GM21423 (cell line): ENCODE measurements around the gene ARHGEF12.

Experiments
- ATAC-seq: cut with Tn5 transposase; IDR thresholded peaks from one replicate; pipeline ENCODE4 v1.9.1; 2021; ENCODE audit warnings: mild to moderate bottlenecking, moderate library complexity; ENCODE audit not compliant: unreplicated experiment

Gene ARHGEF12

DNA sequence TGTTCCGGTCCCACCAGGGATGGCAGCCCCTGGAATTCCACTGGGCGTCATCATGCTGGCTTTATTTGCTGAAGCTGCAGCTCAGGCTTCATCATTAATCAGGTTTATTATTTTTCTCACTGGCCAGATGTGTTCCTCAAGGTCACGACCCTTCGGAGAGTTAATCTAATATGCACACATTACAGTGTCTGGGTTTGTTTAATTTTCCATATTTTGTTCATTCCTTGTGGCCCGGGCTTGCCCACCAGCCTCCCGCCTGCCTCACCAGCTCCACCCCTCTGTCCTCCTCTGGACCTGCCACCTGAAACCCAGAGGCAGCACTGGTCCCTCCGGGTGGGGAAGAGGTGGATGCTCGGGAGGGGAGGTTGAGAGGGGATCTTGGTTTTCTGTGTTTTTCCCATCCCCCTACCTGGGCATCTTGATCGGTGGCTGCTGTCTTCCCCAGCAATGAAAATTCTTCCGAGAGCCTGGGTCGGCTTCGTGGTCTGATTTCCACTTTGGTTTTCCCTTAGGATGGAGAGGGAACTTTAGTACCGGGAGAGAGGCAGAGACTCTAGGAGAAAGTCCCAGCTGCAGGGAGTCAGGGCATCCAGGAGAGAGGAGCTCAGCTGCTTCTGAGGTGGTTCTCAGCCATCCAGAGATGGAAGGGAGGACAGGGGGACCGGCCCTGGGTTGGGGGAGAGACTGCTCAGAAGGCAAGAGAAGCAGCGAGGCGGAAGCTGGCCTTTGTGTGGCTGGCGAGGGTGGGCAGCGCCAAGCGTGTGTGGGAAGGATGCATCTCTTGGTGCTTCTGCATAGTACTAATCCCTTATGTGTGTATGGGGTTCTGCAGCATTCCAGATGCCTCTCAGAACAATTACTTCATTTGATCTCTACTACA is 177.5 kb downstream of the ARHGEF12 start:
- no peak for ATAC-seq

GRCh38 chr11:120514541-120515121 is 178.4 kb downstream of the ARHGEF12 start:
- ATAC-seq: no peak

DNA sequence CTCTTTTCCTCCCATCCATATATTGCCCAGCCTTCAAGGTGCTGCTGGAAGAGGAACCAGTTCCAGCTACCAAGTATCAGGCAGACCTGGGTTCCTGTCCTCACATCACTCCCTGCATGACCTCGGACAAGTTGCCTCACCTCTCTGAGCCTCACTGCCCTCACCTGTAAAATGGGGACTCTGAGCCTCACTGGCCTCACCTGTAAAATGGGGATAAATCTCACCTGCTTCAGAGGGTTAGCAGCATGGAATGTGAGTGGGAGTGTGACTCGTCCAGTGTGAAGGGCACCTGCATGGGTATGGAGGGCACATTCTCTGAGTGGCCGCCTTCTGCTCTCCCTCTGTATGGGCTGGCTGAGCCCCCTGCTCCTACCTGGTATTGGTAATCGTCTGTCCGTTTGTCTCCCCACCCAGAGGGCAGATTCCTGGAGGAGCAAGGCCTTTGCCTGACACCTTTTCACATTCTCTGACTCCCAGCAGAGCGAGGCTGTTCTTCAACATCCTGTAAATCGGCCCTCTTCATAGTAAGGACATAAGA is 179.0 kb downstream of the ARHGEF12 start:
- no peak for ATAC-seq

DNA sequence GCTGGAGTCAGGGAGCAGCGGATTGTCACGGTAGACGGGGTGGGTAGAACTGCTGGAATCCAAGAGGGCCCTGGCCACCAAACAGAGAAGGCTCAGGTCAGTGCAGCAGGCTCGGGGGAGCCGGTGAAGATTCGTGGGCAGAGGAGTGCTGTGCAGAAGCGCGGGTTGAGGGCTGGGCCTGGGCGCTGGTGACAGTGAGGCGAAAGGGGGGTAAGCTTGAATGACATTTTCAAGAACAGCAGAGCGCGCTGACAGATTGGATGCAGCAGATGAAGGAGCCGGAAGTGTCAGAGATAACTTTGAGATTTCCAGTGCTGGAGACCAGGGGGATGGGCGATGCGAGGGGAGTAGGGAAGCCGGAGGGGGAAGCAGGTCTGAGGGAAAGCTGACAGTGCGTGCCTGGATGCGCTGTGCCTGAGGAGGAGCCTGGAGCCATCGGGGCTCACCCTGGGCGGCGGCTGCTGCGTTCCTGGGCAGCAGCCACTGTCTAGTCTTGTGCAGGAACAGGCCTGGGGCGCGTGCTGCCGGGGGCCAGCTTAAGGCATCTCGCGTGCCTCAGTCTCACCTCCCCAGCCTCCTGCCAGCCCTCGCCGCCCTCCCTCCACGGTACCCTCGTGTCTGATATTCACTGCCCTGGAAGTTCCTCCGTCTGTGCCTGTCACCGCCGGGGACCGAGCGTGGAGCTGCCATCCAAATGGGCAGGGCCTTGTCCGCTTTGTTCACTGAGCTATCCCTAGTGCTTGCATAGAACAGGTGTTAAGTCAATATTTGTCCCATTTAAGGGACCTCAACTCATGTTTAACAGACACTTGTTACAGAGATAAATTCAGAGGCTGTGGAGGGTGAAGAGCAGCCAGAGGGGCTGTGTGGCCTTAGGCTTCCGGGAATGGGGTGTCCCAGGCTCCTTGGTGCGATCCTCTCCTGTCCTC is 180.5 kb downstream of the ARHGEF12 start:
- no peak for ATAC-seq

DNA sequence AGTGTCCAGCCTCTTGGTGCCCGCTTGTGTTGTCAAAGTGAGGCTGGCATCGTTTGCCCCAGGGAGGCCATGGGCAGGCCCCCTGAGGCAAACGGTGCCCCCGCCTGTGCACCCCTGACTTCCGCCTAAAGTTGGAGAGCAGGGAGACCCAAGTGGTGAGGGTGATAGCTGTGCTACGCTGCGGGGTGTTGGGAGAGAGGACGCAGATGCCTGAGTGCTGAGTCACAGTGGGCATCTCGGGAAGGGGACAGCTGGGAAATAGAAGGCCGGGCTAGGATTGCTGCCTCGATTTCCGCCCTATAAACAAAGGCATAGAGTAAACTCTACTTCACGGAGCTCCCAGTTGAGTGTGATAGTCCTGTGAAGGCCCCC is 181.2 kb downstream of the ARHGEF12 start:
- no peak for ATAC-seq

GRCh38 chr11:120517801-120518291 is 181.6 kb downstream of the ARHGEF12 start:
- no peak for ATAC-seq

DNA sequence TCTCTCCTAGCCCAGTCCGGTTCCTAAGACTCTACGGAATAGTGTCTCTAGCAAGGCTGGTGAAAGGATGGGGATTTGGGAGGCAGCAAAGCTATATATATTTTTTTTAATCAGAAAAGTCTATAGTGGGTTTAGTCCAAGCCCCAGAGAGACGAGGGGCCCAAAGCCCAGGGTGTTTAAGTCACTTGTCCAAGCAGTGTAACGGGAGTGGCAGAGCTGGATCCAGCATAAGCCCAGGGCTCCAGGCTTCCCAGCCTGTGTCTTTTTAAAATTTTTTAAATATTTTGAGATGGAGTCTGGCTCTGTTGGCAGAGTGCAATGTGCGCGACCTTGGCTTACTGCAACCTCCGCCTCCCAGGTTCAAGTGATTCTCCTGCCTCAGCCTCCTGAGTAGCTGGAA is 182.1 kb downstream of the ARHGEF12 start:
- no peak for ATAC-seq

GRCh38 chr11:120519474-120519873 is 183.3 kb downstream of the ARHGEF12 start:
- ATAC-seq: no peak

- ATAC-seq: no peak
Observed at GRCh38 chr11:120520091-120520822, 184.0 kb downstream of the ARHGEF12 start.

GRCh38 chr11:120521176-120521575 is 185.0 kb downstream of the ARHGEF12 start:
- no peak for ATAC-seq

DNA sequence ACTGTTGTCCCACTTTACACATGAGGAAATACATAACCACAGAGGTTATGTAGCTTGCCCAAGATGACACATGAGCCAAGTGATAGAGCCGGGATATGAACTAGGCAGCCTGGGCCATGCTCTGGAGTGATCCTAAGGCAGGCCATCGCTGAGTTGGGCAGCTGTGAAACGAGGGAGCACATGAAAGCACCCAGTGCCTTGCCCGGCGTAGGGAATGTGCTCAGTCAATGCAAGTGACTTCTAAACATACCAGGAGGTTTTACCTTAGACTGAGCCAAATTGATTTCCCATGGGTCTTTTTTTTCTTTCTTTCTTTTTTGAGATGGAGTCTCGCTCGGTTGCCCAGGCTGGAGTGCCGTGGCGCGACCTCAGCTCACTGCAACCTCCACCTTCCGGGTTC is 185.8 kb downstream of the ARHGEF12 start:
- ATAC-seq: no peak

DNA sequence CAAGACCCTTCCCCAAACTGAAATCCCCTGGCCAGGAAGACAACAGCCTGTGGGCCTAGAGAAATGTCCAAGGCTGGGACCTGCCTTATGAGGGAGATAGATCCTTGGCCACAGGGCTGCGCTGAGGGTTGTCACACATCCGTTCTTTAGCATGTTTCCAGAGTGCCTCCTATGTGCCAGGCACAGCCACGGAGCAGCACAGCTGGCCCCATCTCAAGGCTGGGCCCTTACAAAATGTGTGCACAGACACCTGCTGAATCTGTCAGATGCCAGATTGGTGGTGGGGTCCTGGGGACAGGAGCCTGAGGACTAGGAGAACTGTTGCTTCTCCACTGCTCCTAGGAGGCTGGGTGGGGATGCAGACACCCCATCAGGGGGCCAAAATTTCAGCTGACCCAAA is 186.5 kb downstream of the ARHGEF12 start:
- no peak for ATAC-seq

GRCh38 chr11:120523196-120523595 is 187.0 kb downstream of the ARHGEF12 start:
- ATAC-seq: no peak

GRCh38 chr11:120524536-120525085 is 188.4 kb downstream of the ARHGEF12 start:
- no peak for ATAC-seq

GRCh38 chr11:120525261-120526171 is 189.3 kb downstream of the ARHGEF12 start:
- ATAC-seq: no peak

DNA sequence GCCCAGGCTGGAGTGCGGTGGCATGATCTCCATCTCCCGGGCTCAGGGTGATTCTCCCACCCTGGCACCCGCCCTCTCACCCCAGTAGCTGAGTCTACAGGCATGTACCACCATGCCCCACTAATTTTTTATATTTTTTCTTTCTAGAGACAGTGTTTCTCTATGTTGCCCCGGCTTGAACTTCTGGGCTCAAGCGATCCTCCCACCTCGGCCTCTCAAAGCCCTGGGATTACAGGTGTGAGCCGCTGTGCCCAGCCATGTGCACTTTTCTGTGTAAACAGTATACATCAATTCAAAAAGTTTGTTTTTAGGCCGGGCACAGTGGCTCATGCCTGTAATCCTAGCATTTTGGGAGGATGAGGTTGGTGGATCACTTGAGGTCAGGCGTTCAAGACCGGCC is 190.0 kb downstream of the ARHGEF12 start:
- no peak for ATAC-seq

DNA sequence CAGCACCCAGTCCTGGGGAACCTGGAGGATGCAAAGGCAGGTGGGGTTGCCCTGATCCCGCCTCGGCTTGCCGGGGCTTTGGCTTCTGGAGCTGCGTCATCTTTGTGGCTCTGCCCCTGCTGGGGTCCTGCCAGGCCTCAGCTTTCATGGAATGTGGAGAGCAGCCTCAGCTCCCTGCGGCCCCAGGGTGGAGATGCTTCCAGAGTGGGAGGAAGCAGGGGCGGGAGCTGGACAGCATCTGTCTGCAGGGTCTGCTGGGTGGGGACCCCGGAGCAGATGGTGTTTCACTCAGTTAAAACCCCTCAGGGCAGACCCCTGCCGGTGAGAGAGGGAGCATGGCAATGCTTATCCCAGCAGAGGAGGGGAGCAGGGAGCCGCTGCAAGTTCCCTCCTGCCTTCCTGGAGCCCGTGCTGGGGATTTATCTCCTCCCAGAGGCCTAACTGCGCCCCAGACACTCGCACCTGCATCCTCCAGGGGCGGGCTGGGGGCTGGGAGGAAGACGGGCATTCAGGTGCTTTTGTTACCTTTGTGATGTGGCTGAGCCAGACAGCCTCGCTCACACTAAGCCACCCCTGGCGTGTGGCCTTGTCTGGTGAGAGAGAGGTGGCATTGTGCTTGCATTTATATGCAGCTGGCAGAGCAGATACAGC is 191.0 kb downstream of the ARHGEF12 start:
- ATAC-seq: no peak

- ATAC-seq: no peak
Observed at GRCh38 chr11:120528749-120529148, 192.5 kb downstream of the ARHGEF12 start.
